Measurements from ENCODE around the gene TBX1. TPM values are rescaled to one million over a fixed set of nuclear protein-coding genes. Genes with fewer than 3 reads are reported as not detected.

TBX1 gene
- total RNA-seq, 1 experiment from 2014 or later: 2.6 TPM

- DNase-seq (ENCODE audit: extremely low read depth, low read depth): no peak
These were observed 35.0 kb downstream of the TBX1 start for GRCh38 chr22:19795617-19796008.

DNA sequence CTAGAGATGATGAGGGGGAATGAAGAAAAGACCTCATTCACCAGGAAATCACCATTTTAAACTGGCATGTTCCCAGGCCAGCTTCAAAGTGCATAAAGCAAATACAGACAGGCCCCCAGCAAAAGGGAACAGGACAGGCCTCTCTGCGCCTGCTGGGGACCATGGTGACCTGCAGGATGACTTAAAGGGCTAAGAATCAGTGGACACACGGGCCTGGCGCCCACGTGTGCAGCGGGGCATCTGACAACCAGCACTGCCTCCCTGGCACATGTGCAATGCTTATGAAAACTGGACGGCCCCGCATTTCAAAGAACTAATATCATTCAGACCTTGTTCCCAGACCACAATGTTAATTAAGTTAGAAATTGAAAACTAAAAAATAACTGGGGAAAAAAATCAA lies 35.6 kb downstream of the TBX1 start:
- DNase-seq (ENCODE audit: extremely low read depth, low read depth): no peak

DNA sequence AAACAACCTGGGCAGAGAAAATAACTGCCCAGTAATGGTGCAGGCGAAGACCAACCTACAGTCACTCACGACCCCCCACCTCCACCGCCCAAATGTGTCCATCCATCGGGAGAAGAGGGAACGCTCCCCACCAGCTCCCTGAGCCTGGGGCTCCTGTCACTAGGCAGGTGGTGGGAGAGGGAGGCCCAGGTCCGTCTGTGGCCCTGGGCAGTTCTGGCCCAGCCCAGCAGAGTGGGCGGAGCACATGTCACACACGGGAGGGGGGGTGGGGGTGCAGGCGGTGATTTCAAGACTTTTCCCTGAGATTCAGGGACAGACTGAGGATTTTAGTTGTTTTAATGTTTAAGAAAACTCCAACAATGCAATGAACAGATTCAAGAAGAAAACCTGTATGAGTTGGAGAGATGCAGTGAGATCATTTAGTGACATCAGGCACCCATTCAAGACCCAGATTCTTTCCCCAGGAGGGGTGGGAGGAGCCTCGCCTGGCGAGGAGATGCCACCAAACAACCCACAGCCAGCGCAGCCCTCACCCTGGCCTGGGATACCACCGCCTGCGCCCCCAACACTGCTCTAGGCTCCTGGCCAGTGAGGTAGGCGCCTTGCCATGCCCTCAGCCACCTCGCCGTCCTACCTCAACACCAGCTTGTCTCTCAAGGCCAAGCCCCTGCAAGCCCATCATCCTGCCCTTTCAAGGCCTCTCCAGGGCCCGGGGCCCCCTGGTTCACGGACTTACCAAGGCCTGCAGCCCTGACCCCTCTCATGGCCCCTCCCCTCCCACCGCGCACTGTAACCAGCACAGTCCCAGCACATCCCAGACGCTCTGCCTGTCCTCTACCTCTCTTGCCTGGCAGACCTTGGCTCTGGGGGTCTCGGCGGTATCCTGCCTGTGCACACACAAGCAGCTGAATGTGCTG lies 36.8 kb downstream of the TBX1 start:
- DNase-seq (ENCODE audit: extremely low read depth, low read depth): no peak

DNA sequence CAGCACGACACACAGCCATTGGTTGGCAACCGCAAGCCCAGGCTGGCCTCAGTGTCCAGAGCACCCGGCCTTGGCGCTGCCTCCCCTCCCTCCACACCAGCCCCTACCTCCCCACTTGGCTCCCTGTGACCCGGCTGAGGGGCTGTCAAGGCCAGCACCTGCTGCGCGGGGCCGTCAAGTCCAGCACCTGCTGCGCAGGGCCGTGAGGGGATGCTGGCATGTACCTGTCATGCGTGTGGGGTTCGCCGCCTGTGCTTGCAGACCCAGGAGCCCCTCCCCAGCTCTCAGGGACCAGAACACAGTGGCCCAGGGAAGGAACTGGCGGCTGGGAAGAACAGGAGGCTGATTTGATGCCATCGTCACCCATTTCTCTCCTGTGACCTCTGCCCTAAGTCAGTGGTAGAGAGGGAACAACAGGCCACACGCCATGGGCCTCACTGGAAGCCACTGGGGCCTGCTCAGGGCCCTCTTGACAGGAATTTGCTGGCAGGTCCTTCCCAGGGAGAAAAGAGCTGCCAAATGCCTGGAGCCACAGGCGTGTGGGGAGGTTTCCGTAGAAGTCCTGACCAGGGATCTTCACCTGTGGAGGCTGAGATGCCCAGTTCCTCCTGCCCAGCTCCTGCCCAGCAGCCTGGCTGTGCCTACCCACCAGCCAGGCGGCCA lies 37.6 kb downstream of the TBX1 start:
- no peak for DNase-seq (ENCODE audit: extremely low read depth, low read depth)

- DNase-seq (ENCODE audit: extremely low read depth, low read depth): no peak
These were observed 38.3 kb downstream of the TBX1 start for GRCh38 chr22:19798891-19799293.

- DNase-seq (ENCODE audit: extremely low read depth, low read depth): no peak
These were observed 39.0 kb downstream of the TBX1 start for GRCh38 chr22:19799322-19800190.

DNA sequence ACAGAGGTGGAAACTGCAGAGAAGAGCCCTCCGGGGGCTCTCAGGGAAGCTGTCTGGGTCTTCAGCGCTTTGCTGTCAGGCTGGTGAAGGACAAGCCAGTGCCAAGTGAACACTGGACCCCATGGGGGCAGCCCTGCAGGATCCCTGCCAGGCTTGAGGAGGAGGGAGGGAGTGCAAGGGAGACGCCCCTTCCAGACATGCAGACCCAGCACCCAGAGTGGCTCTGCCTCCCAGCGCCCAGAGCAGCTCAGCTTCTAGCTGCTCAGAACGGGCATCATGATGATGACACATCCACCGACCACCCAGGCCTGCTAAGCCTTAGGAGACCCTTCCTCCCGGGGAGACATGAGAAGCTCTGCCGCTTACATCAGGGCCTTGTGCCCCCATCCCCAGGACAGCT lies 39.7 kb downstream of the TBX1 start:
- no peak for DNase-seq (ENCODE audit: extremely low read depth, low read depth)

GRCh38 chr22:19800761-19801244 lies 40.2 kb downstream of the TBX1 start:
- no peak for DNase-seq (ENCODE audit: extremely low read depth, low read depth)

DNA sequence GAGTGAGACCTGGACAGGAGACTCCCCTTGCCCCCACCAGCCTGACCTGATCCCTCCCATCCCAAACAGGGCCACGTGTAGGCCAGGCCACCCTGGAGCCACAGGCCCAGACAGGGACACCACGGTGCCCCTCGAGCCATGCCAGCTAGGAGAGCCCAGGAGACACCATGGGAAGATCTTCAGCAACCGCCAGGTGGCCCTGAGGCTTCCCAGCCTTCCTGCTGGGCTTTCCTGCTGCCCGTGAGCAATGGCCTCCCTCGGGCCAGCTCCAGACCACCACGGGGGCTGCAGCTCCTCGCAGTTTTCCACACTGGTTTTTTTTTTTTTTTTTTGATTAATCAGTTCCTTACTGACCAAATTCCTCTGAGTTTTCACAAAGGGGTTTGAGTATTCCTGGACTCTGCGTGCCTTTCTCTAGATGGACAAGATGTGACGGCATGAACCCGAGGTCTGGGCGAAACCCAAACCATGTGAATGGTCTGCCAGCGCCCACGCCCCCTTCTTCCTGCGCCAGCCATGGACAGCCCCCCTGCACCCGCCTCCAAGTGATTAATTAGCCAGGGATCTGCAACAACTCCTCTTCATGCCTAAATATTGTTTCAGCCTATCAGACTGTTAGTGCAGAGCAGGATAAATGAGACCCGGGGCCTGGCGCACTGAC lies 40.9 kb downstream of the TBX1 start:
- no peak for DNase-seq (ENCODE audit: extremely low read depth, low read depth)

DNA sequence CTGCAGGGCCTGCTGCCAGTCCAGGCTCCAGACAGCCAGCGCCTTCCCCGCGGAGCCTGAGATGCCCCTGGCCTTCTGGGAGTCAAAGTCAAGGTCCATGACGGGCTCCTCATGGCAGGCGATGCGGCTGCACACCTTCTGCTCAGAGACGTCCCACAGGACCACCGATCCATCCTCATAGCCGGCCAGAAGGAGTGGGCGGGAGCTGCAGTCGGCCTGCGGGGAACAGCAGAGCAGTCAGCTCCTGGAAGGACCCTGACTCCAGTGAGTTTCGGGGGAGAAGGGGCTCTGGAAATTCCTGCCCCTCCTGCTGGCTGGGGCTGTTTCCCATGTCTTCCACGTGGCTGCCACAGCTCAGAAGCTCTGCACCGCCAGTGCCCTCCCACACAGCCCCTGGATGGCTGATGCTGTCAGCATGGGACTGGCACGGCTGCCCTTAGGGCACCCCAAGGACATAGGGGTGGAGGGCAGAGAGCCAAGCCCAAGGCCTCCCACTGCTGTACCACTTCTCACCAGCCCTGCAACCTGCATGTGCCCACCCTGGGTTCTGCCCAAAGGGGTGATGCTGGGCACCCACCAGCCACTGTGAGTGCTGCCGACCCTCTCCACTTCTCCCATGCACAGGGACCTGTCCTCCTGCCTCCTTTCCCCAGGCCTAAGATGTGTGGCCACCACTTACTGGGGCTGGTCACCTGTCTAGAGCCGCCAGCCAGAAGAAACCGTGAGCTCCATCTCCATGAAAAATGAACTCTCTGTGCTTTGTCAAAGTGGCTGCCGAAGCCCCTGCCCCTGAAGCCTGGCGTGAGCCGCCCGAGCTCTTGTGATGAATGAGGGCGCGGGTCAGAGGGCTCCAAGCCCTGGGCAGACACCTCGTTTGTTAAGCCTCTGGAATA lies 41.7 kb downstream of the TBX1 start:
- DNase-seq (ENCODE audit: extremely low read depth, low read depth): no peak

GRCh38 chr22:19802894-19803735 lies 42.5 kb downstream of the TBX1 start:
- no peak for DNase-seq (ENCODE audit: extremely low read depth, low read depth)

DNA sequence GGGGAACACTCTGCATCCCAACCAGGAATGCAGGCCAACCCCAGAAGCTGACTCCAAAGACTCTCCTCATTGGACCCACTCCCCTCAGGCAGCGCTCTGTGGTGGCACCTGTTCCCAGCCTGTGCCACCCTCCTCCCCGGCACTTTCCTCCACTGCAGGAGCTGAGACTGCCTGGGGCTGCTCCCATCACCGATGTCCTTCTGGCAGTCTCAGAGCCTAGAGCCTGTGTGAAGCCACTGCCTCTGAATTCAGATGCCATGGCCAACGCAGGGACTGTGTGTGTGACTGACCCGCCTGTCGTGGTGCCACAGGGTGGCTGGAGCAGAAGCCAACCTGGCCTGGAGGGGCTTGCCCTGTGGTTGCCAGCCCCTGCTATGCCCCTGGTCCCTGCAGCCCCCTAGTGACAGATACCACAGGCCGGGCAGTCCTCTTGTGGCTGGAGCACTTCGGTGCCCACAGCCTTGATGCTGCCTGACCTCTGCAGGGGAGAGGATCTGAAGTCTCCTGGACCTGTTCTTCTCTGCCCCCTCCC lies 43.2 kb downstream of the TBX1 start:
- no peak for DNase-seq (ENCODE audit: extremely low read depth, low read depth)

DNA sequence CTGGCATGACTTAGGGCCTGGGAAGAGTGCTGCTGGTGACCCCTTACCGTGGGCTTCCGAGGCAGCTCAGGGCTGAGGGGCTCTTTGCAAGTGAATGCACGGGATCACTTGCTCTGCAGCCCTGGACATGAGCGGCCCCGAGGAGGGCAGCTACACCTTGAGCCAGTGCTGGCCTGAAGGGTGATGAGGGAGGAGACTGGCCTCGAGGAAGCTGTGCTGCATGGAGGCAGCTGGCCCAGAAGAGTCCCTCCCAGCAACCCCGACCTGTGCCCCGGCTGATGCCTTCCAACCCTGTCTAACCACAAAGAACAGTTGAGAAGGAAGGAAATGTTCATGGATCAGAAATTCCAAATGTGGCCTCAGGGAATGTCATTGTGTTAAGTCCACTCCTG lies 45.2 kb downstream of the TBX1 start:
- no peak for DNase-seq (ENCODE audit: extremely low read depth, low read depth)

DNA sequence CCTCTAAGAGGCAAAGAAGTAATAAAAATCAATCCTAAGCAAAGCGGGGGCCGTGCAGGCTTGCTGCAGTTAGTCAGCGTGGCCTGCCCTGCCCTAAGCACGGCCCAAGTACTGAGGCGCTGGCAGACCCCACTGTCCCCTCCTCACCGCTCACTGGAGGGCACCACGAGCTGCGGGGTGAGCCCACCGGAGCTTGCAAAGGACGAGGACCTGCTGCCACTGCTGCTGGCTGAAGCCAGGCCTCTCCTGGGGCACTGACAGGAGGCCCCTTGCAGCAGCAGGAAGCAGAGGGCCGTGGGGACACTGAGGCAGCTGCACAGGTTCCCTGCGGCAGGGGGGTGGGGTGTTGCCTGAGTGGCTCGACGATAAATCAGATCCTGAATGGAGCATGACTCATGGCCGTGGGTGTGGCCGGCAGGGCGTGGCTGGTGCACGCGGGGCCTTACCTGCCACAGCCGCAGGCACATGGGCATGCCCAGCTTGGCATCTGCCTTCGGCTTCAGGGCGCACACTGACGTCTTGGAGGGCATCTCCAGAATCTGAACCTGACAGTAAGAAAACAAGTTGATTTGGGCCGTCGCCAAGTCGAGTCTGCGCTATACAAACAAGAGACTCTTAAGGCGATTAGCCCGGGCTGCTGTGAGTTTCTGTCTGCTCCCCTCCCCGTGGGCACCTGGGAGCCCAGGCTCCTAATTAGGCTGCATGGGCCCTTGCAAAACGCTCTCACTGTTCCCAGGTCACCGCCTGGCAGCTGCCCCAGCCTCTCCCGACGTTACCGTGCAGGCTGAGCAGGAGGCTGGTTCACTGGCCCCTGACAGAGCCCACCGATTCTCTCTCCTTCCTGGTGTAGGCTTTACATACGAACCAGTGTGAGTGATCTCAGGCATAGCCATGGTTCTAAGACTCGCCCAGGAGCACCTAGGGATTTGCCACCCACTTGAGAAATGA lies 45.9 kb downstream of the TBX1 start:
- DNase-seq (ENCODE audit: extremely low read depth, low read depth): peak; percentile 44

GRCh38 chr22:19807161-19807913 lies 46.8 kb downstream of the TBX1 start:
- DNase-seq (ENCODE audit: extremely low read depth, low read depth): no peak

All from NCI-H460 (cell line).